Heart left ventricle (tissue), 16 donors: ENCODE data around the gene FAAH. TPM values are rescaled to one million over a fixed set of nuclear protein-coding genes. Genes with fewer than 3 reads are reported as not detected.
"Not testable (repeated sequence)": the region's sequence is repeated elsewhere in the genome, so short reads cannot be mapped to it uniquely, and the experiment has no call there.

Experiments used
- ATAC-seq, 4 donors: fragments of 200-7000 bp; cut with Tn5 transposase; one replicate each; pipeline ENCODE4 v1.9.1; 2020 to 2022; ENCODE audit warnings: moderate library complexity in 4 of 4, mild to moderate bottlenecking in 3 of 4, moderate number of reproducible peaks in 1 of 4
- DNase-seq, 5 donors: peaks; one replicate each; pipeline ENCODE4 v3.0.0-alpha.2; 2020
- H3K27ac ChIP-seq, 12 donors: fragments of 200-600 bp; sonication (generic) in 4 of 12; one replicate each; pipeline versions ENCODE4 v1.5.0 to v1.8.0; 2016 to 2022; ENCODE audit warnings: mild to moderate bottlenecking in 2 of 12
- H3K27me3 ChIP-seq, 9 donors: fragments of 200-600 bp; sonication (generic) in 2 of 9; one replicate each; pipeline versions ENCODE4 v1.5.1 to v1.8.0; 2016 to 2022; ENCODE audit warnings: mild to moderate bottlenecking in 3 of 9
- H3K36me3 ChIP-seq, 9 donors: fragments of 200-600 bp; sonication (generic) in 2 of 9; one replicate each; pipeline versions ENCODE4 v1.5.0 to v1.8.0; 2018 to 2022; ENCODE audit warnings: mild to moderate bottlenecking in 2 of 9
- H3K4me1 ChIP-seq, 12 donors: fragments of 200-600 bp; sonication (generic) in 4 of 12; one replicate each; pipeline versions ENCODE4 v1.5.0 to v1.8.0; 2016 to 2022; ENCODE audit warnings: mild to moderate bottlenecking in 3 of 12
- H3K4me3 ChIP-seq, 12 donors: fragments of 200-600 bp; sonication (generic) in 4 of 12; one replicate each; pipeline versions ENCODE4 v1.5.0 to v1.8.0; 2017 to 2022; ENCODE audit warnings: mild to moderate bottlenecking in 9 of 12, moderate library complexity in 4 of 12
- H3K9me3 ChIP-seq, 12 donors: fragments of 200-600 bp; sonication (generic) in 4 of 12; one replicate each; pipeline versions ENCODE4 v1.5.0 to v1.8.0; 2016 to 2022; ENCODE audit warnings: mild to moderate bottlenecking in 1 of 12
- CTCF ChIP-seq, 12 donors: fragments of 200-600 bp; sonication (generic) in 4 of 12; IDR thresholded peaks; one replicate each; pipeline versions ENCODE4 v1.5.0 to v1.8.0; 2018 to 2022; ENCODE audit warnings: antibody characterized with exemption in 12 of 12, mild to moderate bottlenecking in 5 of 12
- POLR2A ChIP-seq, 2 donors: fragments of 450-650 bp; IDR thresholded peaks; one replicate each; pipeline ENCODE4 v1.6.1; 2017; ENCODE audit warnings: antibody characterized with exemption in 2 of 2, mild to moderate bottlenecking in 2 of 2, moderate library complexity in 2 of 2
- WGBS, 4 donors: extraction: QIAGEN DNeasy Blood & Tissue Kit in 2 of 4; methylation state at CpG; one replicate each; pipeline versions ENCODE4 v1.1.5 to v1.1.7; 2013 to 2018; 5-methylcytosine and 5-hydroxymethylcytosine counted together
- intact Hi-C, 10 donors: fragments of 100-400 bp; cut with DNase I; formaldehyde crosslinking; loops; one replicate each; pipeline versions ENCODE4 v1.11.1 to v1.14.2; 2022
- polyA plus RNA-seq, 2 donors: library from polyadenylated mRNA; stranded (reverse); fragments of 200-250 nt; gene quantifications; one replicate each; pipeline ENCODE4 v1.2.3, GENCODE V29; 2013
- total RNA-seq, 9 donors: library from RNA; depleted of rRNA in 2 of 9; stranded (reverse); fragments of >200 nt in 2 of 9; fragmentation: NEBNext Ultra II Directional in 3 of 9; extraction: Animal tissue kit (Norgen Biotek cat#: 25700) in 3 of 9; gene quantifications; one replicate each; pipeline versions ENCODE4 v1.1.0 to v1.2.4, GENCODE V29; 2016 to 2023
- donor health status: ischemic (EF 13 %, LVEDD 7.1; RV severe dilation, severe dysfunction).
- donor health status: healthy with polysubstance abuse.
- donor health status: DM: no; HTN: yes; CAD: no.
- donor health status: DM: no; HTN: no; CAD: no.
- donor health status: ischemic (EF 25% LVEDD 6.9; RV normal size, moderate dysfunction).
- donor health status: ischemic (EF 25% LVEDD 5.7; RV mildly dilated, moderate dysfunction).
- donor health status: healthy.
- donor health status: DM: yes; HTN: yes; CAD: no.
- donor health status: ischemic (EF 35%, LVEDD 5.7; RV mildly dilated, moderate dysfunction).
- donor health status: nonischemic (EF 11% LVEDD 7.7; RV severe dilation, severe dysfunction).
- donor health status: DM: yes; HTN: yes; CAD: no.
- donor health status: PGD.
- donor health status: ischemic (EF 29% LVEDD 5.4; RV normal size, mild dysfunction).
- donor health status: nonischemic (EF 23%, LVEDD 6.1; RV moderate dilation, normal function).

The FAAH gene
- total and polyA plus RNA-seq, 11 donors = 1.9 to 8.0 (median 3.5) TPM

GRCh38 chr1:46362158-46362557 lies 32.0 kb upstream of the FAAH start:
- WGBS, 4 donors = 82 to 87% (median 85%) methylated on average over 3 of the region's 3 CpGs
- no peak for ATAC-seq
- Histone ChIP-seq H3K27ac (no peak overlapping the region), H3K4me1 (no peaks in the 10 kb centered on the region), H3K9me3 (no peaks in the 10 kb centered on the region), H3K36me3 (peaks cover 0 to 96% (median 86%) of the 10 kb centered on the region in 9 donors), H3K4me3 (no peak overlapping the region), H3K27me3 (no peaks in the 10 kb centered on the region)
- DNase-seq = no peak
- intact Hi-C loops = no loop called here
- no peak for TF ChIP-seq CTCF (IDR thresholded peaks at IDR 0.05)
- TF ChIP-seq POLR2A (IDR thresholded peaks at IDR 0.05) = no peak

GRCh38 chr1:46363121-46363520 lies 31.0 kb upstream of the FAAH start:
- ATAC-seq (no peak), DNase-seq (no peak)
- intact Hi-C loops = no loop called here
- peaks cover 0 to 95% (median 84%) of the 10 kb centered on the region in 9 donors for H3K36me3 ChIP-seq
- H3K9me3 ChIP-seq = no peaks in the 10 kb centered on the region
- H3K27ac ChIP-seq = no peak overlapping the region
- TF ChIP-seq CTCF (IDR thresholded peaks at IDR 0.05) = no peak
- no peak for TF ChIP-seq POLR2A (IDR thresholded peaks at IDR 0.05)
- no peaks in the 10 kb centered on the region for H3K27me3 ChIP-seq
- H3K4me3 ChIP-seq = no peak overlapping the region
- no peaks in the 10 kb centered on the region for H3K4me1 ChIP-seq
- WGBS, 4 donors = 94 to 99% (median 98%) methylated on average over 5 of the region's 5 CpGs

- TF ChIP-seq CTCF (IDR thresholded peaks at IDR 0.05) = no peak
- no peak for TF ChIP-seq POLR2A (IDR thresholded peaks at IDR 0.05)
- no peak overlapping the region for H3K4me3 ChIP-seq
- DNase-seq (no peak), ATAC-seq (no peak)
- intact Hi-C loops = no loop called here
- 77 to 88% (median 87%) methylated on average over 5 of the region's 5 CpGs for WGBS, 4 donors
- peaks cover 0 to 94% (median 79%) of the 10 kb centered on the region in 9 donors for H3K36me3 ChIP-seq
- no peaks in the 10 kb centered on the region for H3K27me3 ChIP-seq
- H3K4me1 ChIP-seq = peaks cover 0 to 5% (median 0%) of the 10 kb centered on the region in 12 donors
- H3K9me3 ChIP-seq = no peaks in the 10 kb centered on the region
- H3K27ac ChIP-seq = no peak overlapping the region
These were observed 29.5 kb upstream of the FAAH start for GRCh38 chr1:46364612-46365011.

GRCh38 chr1:46365796-46366195 lies 28.3 kb upstream of the FAAH start:
- intact Hi-C loops, H3K4me3 ChIP-seq, H3K9me3 ChIP-seq, H3K27me3 ChIP-seq, ATAC-seq, H3K27ac ChIP-seq, DNase-seq: not testable (repeated sequence)
- H3K36me3 ChIP-seq = peaks cover 0 to 85% (median 71%) of the 10 kb centered on the region in 9 donors
- 95 to 98% (median 95%) methylated on average over 8 of the region's 8 CpGs for WGBS, 4 donors
- H3K4me1 ChIP-seq = peaks cover 0 to 16% (median 0%) of the 10 kb centered on the region in 12 donors

GRCh38 chr1:46367072-46367471 lies 27.0 kb upstream of the FAAH start:
- TF ChIP-seq POLR2A (IDR thresholded peaks at IDR 0.05) (no peak), CTCF (IDR thresholded peaks at IDR 0.05) (no peak)
- 89 to 92% (median 91%) methylated on average over 3 of the region's 3 CpGs for WGBS, 4 donors
- Histone ChIP-seq H3K9me3 (no peaks in the 10 kb centered on the region), H3K4me1 (peaks cover 0 to 17% (median 0%) of the 10 kb centered on the region in 12 donors), H3K27ac (no peak overlapping the region), H3K4me3 (no peak overlapping the region), H3K36me3 (peaks cover 0 to 72% (median 58%) of the 10 kb centered on the region in 9 donors), H3K27me3 (no peaks in the 10 kb centered on the region)
- intact Hi-C loops = no loop called here
- ATAC-seq (no peak), DNase-seq (no peak)

GRCh38 chr1:46367701-46368100 lies 26.4 kb upstream of the FAAH start:
- H3K27me3 ChIP-seq, H3K9me3 ChIP-seq, DNase-seq, H3K4me3 ChIP-seq, intact Hi-C loops, H3K27ac ChIP-seq, ATAC-seq: not testable (repeated sequence)
- H3K36me3 ChIP-seq = peaks cover 0 to 68% (median 55%) of the 10 kb centered on the region in 9 donors
- peaks cover 0 to 17% (median 0%) of the 10 kb centered on the region in 12 donors for H3K4me1 ChIP-seq
- 93 to 96% (median 96%) methylated on average over 8 of the region's 8 CpGs for WGBS, 4 donors
